SK-N-SH (cell line): ENCODE data around the gene KCNC2.
"Not testable (repeated sequence)": the region's sequence is repeated elsewhere in the genome, so short reads cannot be mapped to it uniquely, and the experiment has no call there.

Source experiments
- CTCF ChIP-seq: fragments of 200-600 bp; sonication (generic); IDR thresholded peaks from 2 replicates; pipeline ENCODE4 v1.6.1; 2017; ENCODE audit warnings: antibody characterized with exemption, mild to moderate bottlenecking, moderate library complexity
- EP300 ChIP-seq, 2 experiments: IDR thresholded peaks; 2 replicates each; pipeline versions ENCODE4 v1.4.0 to v1.6.1; 2012; ENCODE audit warnings: borderline replicate concordance in 1 of 2, low read depth in 1 of 2, low read length in 1 of 2
- MAX ChIP-seq: IDR thresholded peaks from 2 replicates; pipeline ENCODE4 v1.4.0; 2012; ENCODE audit warnings: low read depth
- NRF1 ChIP-seq: IDR thresholded peaks from 2 replicates; pipeline ENCODE4 v1.6.1; 2012; ENCODE audit warnings: low read depth, mild to moderate bottlenecking, low read length
- POLR2AphosphoS5 ChIP-seq: IDR thresholded peaks from 2 replicates; pipeline ENCODE4 v1.6.1; 2012; ENCODE audit warnings: low read depth, low read length
- SMC3 ChIP-seq: IDR thresholded peaks from 2 replicates; pipeline ENCODE4 v1.6.1; 2012; ENCODE audit warnings: low read depth, low read length, improper control_type of control experiment
- TAF1 ChIP-seq: IDR thresholded peaks from 2 replicates; pipeline ENCODE4 v1.6.1; 2012; ENCODE audit warnings: low read depth, mild to moderate bottlenecking, low read length, moderate library complexity, borderline replicate concordance
- TCF12 ChIP-seq: IDR thresholded peaks from 2 replicates; pipeline ENCODE4 v1.4.0; 2012
- TEAD4 ChIP-seq: IDR thresholded peaks from 2 replicates; pipeline ENCODE4 v1.4.0; 2012; ENCODE audit warnings: mild to moderate bottlenecking, borderline replicate concordance; ENCODE audit not compliant: insufficient read depth
- USF2 ChIP-seq: fragments of 150-350 bp; IDR thresholded peaks from 2 replicates; pipeline ENCODE4 v1.6.1; 2017; ENCODE audit warnings: antibody characterized with exemption, low read length, low read depth, borderline replicate concordance
- YY1 ChIP-seq: IDR thresholded peaks from 2 replicates; pipeline ENCODE4 v1.4.0; 2012; ENCODE audit warnings: low read depth, mild to moderate bottlenecking
- ZBTB33 ChIP-seq: IDR thresholded peaks from 2 replicates; pipeline ENCODE4 v1.4.0; 2012; ENCODE audit warnings: low read depth, borderline replicate concordance
- TF ChIP-seq, protein P1 (sequence below): IDR thresholded peaks from 2 replicates; pipeline ENCODE4; 2012

- not testable (repeated sequence) for TF ChIP-seq POLR2AphosphoS5; CTCF; MAX; TEAD4; EP300 (IDR thresholded peaks at IDR 0.05; ENCODE audit: borderline replicate concordance in 1 of 2, low read depth in 1 of 2, low read length in 1 of 2); NRF1; ZBTB33; TCF12; TAF1; YY1; SMC3; USF2
- TF ChIP-seq, protein P1, sequence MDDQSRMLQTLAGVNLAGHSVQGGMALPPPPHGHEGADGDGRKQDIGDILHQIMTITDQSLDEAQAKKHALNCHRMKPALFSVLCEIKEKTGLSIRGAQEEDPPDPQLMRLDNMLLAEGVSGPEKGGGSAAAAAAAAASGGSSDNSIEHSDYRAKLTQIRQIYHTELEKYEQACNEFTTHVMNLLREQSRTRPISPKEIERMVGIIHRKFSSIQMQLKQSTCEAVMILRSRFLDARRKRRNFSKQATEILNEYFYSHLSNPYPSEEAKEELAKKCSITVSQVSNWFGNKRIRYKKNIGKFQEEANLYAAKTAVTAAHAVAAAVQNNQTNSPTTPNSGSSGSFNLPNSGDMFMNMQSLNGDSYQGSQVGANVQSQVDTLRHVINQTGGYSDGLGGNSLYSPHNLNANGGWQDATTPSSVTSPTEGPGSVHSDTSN, result not testable (repeated sequence)
Observed at GRCh38 chr12:75185881-75186280, 23.8 kb downstream of the KCNC2 start.
